ENCODE measurements around the gene GLIPR2. TPM values are rescaled to one million over a fixed set of nuclear protein-coding genes. Genes with fewer than 3 reads are reported as not detected.
"Not testable (repeated sequence)": the region's sequence is repeated elsewhere in the genome, so short reads cannot be mapped to it uniquely, and the experiment has no call there.

The GLIPR2 gene
- total and polyA plus RNA-seq, 4 donors: 17.4 to 112 (median 75.8) TPM

DNA sequence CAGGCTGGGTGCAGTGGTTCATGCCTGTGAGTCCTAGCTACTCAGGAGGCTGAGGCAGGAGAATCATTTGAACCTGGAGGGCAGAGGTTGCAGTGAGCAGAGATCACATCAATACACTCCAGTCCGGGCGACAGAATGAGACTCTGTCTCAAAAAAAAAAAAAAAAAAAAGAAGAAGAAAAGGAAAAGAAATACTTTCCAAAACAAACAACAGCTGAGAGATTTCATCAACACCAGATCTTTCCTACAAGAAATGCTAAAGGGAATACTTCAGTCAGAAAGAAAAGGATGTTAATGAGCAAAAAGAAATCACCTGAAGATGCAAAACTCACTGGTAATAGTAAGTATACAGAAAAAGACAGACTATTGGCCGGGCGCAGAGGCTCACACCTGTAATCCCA, 41.0 kb downstream of the GLIPR2 start:
- Histone ChIP-seq H3K27ac (ENCODE audit: low read depth in 1 of 2, low read length in 1 of 2) (no peak overlapping the region), H3K4me1 (ENCODE audit: control insufficient read depth in 5 of 5, insufficient read depth in 5 of 5, low read length in 5 of 5) (no peaks in the 10 kb centered on the region), H3K36me3 (ENCODE audit: control insufficient read depth in 4 of 4, insufficient read depth in 4 of 4, low read length in 4 of 4) (no peaks in the 10 kb centered on the region), H3K9me3 (ENCODE audit: control insufficient read depth in 4 of 4, insufficient read depth in 3 of 4, low read length in 3 of 4) (no peaks in the 10 kb centered on the region), H3K9ac (ENCODE audit: insufficient read depth in 1 of 2, low read length in 2 of 2) (no peak overlapping the region), H3K27me3 (ENCODE audit: control insufficient read depth in 3 of 3, insufficient read depth in 3 of 3, low read length in 2 of 3) (no peaks in the 10 kb centered on the region), H3K4me3 (no peak overlapping the region)
- ATAC-seq (ENCODE audit: insufficient read depth, low FRiP score) (no peak), DNase-seq (peak in 2 of 3 donors; percentile 34 to 73)
- WGBS, 2 donors: 81 to 88% methylated on average over 4 of the region's 4 CpGs
- TF ChIP-seq, protein P1, sequence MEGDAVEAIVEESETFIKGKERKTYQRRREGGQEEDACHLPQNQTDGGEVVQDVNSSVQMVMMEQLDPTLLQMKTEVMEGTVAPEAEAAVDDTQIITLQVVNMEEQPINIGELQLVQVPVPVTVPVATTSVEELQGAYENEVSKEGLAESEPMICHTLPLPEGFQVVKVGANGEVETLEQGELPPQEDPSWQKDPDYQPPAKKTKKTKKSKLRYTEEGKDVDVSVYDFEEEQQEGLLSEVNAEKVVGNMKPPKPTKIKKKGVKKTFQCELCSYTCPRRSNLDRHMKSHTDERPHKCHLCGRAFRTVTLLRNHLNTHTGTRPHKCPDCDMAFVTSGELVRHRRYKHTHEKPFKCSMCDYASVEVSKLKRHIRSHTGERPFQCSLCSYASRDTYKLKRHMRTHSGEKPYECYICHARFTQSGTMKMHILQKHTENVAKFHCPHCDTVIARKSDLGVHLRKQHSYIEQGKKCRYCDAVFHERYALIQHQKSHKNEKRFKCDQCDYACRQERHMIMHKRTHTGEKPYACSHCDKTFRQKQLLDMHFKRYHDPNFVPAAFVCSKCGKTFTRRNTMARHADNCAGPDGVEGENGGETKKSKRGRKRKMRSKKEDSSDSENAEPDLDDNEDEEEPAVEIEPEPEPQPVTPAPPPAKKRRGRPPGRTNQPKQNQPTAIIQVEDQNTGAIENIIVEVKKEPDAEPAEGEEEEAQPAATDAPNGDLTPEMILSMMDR (IDR thresholded peaks at IDR 0.05; ENCODE audit: control extremely low read depth, extremely low read depth): no peak

DNA sequence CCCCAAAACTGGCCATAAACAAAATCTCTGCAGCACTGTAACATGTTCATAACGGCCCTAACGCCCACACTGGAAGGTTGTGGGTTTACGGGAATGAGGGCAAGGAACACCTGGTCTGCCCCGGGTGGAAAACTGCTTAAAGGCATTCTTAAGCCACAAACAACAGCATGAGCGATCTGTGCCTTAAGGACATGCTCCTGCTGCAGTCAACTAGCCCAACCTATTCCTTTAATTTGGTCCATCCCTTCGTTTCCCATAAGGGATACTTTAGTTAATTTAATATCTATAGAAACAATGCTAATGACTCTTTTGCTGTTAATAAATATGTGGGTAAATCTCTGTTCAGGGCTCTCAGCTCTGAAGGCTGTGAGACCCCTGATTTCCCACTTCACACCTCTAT, 43.7 kb downstream of the GLIPR2 start:
- H3K27ac ChIP-seq (ENCODE audit: low read depth in 1 of 2, low read length in 1 of 2); DNase-seq: not testable (repeated sequence)
- 92 to 93% methylated on average over 6 of the region's 6 CpGs for WGBS, 2 donors

DNA sequence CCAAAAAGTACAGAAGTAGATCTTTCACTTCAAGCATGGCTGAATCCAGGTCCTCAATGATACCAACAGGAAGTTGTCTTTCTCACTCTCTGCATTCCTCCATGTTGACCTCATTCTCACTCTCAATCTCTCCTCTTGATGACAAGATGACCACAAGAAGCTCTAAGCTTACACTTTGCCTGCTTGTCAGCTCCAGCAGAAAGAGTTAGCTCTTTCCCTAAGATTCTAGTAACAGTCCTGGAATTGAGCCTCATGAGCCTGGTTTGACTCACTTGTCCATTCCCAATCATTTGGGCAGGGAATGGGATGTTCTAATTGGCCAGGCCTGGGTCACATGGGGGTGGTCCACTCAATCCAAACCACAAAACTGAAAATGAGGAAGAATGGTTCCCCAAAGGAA, 50.9 kb downstream of the GLIPR2 start:
- TF ChIP-seq, protein P1 (IDR thresholded peaks at IDR 0.05; ENCODE audit: control extremely low read depth, extremely low read depth): no peak
- H3K9me3 ChIP-seq (ENCODE audit: control insufficient read depth in 4 of 4, insufficient read depth in 3 of 4, low read length in 3 of 4): no peaks in the 10 kb centered on the region
- no peak overlapping the region for H3K4me3 ChIP-seq
- no peak overlapping the region for H3K27ac ChIP-seq (ENCODE audit: low read depth in 1 of 2, low read length in 1 of 2)
- no peak for DNase-seq
- H3K27me3 ChIP-seq (ENCODE audit: control insufficient read depth in 3 of 3, insufficient read depth in 3 of 3, low read length in 2 of 3): peaks cover 0 to 6% (median 0%) of the 10 kb centered on the region in 3 donors
- H3K4me1 ChIP-seq (ENCODE audit: control insufficient read depth in 5 of 5, insufficient read depth in 5 of 5, low read length in 5 of 5): peaks cover 3 to 15% (median 13%) of the 10 kb centered on the region in 5 donors
- no peak for ATAC-seq (ENCODE audit: insufficient read depth, low FRiP score)
- H3K9ac ChIP-seq (ENCODE audit: insufficient read depth in 1 of 2, low read length in 2 of 2): no peak overlapping the region
- no peaks in the 10 kb centered on the region for H3K36me3 ChIP-seq (ENCODE audit: control insufficient read depth in 4 of 4, insufficient read depth in 4 of 4, low read length in 4 of 4)

More for the DNA sequence above, 43.7 kb downstream of the GLIPR2 start:
- not testable (repeated sequence) for H3K4me3 ChIP-seq; H3K4me1 ChIP-seq (ENCODE audit: control insufficient read depth in 5 of 5, insufficient read depth in 5 of 5, low read length in 5 of 5); ATAC-seq (ENCODE audit: insufficient read depth, low FRiP score); H3K27me3 ChIP-seq (ENCODE audit: control insufficient read depth in 3 of 3, insufficient read depth in 3 of 3, low read length in 2 of 3); H3K36me3 ChIP-seq (ENCODE audit: control insufficient read depth in 4 of 4, insufficient read depth in 4 of 4, low read length in 4 of 4); H3K9me3 ChIP-seq (ENCODE audit: control insufficient read depth in 4 of 4, insufficient read depth in 3 of 4, low read length in 3 of 4); H3K9ac ChIP-seq (ENCODE audit: insufficient read depth in 1 of 2, low read length in 2 of 2)

DNA sequence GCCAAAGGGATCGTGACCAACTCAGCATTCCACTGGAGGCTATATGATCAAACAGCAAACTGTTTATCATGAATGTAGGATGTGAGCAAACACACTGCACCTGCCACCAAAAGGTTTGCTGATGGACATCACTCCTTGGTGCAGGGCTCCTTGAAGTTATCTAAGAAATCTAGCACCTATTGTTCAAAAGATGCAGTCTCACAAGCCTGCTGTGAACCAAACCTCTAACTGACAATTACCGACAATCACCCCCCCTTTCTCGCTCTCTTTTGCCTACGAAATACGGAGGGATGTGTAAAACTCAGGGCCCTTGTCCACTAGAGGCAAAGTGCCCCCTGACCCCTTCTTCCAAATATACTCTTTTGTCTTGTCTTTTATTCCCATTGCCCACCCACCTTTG, 51.7 kb downstream of the GLIPR2 start:
- no peak overlapping the region for H3K9ac ChIP-seq (ENCODE audit: insufficient read depth in 1 of 2, low read length in 2 of 2)
- H3K9me3 ChIP-seq (ENCODE audit: control insufficient read depth in 4 of 4, insufficient read depth in 3 of 4, low read length in 3 of 4): no peaks in the 10 kb centered on the region
- TF ChIP-seq, protein P1 (IDR thresholded peaks at IDR 0.05; ENCODE audit: control extremely low read depth, extremely low read depth): no peak
- H3K4me3 ChIP-seq: no peak overlapping the region
- H3K4me1 ChIP-seq (ENCODE audit: control insufficient read depth in 5 of 5, insufficient read depth in 5 of 5, low read length in 5 of 5): peaks cover 3 to 23% (median 19%) of the 10 kb centered on the region in 5 donors
- H3K36me3 ChIP-seq (ENCODE audit: control insufficient read depth in 4 of 4, insufficient read depth in 4 of 4, low read length in 4 of 4): no peaks in the 10 kb centered on the region
- DNase-seq (no peak), ATAC-seq (ENCODE audit: insufficient read depth, low FRiP score) (no peak)
- 84 to 89% methylated on average over 5 of the region's 5 CpGs for WGBS, 2 donors
- no peak overlapping the region for H3K27ac ChIP-seq (ENCODE audit: low read depth in 1 of 2, low read length in 1 of 2)
- H3K27me3 ChIP-seq (ENCODE audit: control insufficient read depth in 3 of 3, insufficient read depth in 3 of 3, low read length in 2 of 3): peaks cover 0 to 6% (median 0%) of the 10 kb centered on the region in 3 donors
